GM21619 (cell line): ENCODE data around the gene PRKCSH.
"Not testable (repeated sequence)": the region's sequence is repeated elsewhere in the genome, so short reads cannot be mapped to it uniquely, and the experiment has no call there.

Source experiments
- ATAC-seq: cut with Tn5 transposase; IDR thresholded peaks from one replicate; pipeline ENCODE4 v1.9.1; 2021; ENCODE audit not compliant: unreplicated experiment

The PRKCSH gene

GRCh38 chr19:11435057-11435832, at the start of gene PRKCSH, which contains the start of gene ODAD3:
PRKCSH (plus strand) TSS chr19:11435635; CDS start chr19:11436118, 483 bp downstream.
ODAD3 (minus strand) TSS chr19:11435121; CDS start chr19:11435016, 105 bp downstream.
- peak; percentile 85 for ATAC-seq

- ATAC-seq, result no peak
Observed at GRCh38 chr19:11387162-11388034, 48.0 kb upstream of the PRKCSH start.

DNA sequence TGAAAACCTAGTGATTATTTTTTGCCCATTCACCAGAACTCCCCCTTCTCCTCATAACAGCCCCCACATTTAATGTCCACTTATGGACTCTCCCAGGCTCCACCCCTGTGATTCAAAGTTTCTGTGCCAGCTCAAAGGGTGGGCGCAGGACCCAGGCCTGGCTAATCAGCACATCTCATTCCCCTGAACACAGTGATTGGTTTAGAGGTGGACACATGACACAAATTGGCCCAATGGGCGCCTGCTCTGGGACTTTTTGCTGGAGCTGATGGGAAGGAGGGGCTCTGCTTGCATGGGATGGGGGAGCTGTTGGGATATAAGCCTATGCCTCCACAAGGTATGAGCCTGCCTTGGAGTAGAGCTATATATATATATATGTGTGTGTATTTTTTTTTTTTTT, 45.1 kb upstream of the PRKCSH start:
- ATAC-seq, result no peak

DNA sequence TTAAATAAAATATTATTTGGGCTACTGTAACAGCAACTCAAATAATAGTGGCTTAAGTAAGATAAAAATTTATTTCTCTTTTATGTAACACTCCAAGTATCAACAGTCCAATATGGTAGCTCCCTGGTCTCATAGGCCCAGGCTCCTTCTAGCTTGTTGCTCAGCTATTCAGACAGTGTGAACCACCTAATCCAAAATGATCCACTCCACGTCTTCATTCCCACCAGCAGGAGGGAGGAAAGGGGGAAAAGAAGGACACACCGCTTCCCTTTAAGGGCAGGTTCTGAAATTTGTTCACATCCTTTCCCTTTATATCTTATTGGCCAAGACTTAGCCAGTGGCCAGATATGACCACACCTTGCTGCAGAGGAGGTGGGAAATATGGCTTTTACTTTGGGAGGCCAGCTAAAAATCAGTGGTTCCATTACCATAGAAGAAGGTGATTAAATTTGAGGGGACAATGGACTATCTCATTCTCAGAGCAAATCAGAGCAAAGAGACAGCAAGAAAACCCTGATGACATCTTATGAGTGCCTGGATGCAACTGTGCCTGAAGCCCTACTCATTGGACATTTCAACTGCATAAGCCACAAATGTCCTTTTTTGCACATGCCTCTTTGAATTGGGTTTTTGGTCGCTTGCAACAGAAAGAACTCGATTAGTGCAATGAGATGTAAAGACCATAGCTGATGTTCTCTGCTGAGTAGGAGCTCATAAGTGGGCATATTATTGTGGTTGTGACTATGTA, 44.3 kb upstream of the PRKCSH start:
- no peak for ATAC-seq

GRCh38 chr19:11397089-11397610, 38.3 kb upstream of the PRKCSH start:
- ATAC-seq, result no peak

DNA sequence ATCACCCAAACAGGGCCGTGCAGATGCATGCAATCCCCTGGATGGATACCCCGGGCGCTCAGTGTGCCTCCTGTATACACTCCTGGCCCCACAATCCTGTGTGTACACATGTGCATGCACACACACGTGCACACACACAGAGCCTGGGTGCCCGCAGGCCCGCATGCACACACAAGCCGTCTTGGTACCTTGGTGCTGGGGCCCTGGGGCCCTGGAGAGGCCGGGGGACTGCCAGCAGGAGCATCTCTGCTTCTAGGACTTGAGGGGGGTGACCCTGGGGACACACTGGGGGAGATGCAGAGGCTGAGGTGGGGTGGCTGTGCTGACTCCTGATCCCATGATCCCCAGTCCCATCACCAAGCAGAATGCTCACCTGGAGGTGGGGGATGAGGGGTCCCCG, 35.8 kb upstream of the PRKCSH start:
- no peak for ATAC-seq

GRCh38 chr19:11400798-11401197, 34.6 kb upstream of the PRKCSH start:
- ATAC-seq, result no peak

DNA sequence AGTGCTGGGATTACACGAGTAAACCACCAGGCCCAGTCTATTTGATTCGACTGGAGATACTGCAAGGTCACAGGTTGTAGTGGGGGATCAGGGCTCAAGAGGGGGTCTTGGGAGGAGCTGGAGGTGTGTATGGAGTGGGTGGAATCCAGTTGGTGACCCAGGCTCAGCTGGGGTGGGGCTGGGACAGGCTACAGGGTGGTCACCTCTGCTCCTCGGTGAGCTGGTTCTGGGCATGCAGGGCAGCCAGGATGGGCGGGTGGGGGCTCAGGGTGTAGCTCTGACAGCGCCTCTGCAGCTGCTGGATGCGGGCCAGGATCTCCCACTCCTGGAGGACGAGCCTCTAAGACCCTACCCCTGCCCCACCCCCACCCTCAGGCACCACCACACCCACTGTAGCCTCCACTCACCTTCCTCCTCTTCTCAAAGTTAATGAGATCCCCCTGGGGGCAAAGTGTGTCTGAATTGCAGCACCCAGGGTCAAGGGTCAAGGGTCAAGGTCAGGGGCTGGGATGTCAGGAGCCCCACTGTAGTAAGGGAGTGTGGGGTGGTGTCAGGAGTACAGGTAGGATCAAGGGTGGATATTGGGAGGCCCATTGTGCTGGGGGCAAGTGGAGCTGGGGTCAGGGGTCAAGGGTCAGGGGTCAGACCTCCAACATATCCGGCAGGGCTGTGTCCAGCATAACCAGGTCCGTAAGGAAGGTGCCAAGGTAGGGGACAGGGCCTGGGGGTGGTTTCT, 33.5 kb upstream of the PRKCSH start:
- no peak for ATAC-seq

- no peak for ATAC-seq
Observed at GRCh38 chr19:11404588-11405222, 30.7 kb upstream of the PRKCSH start.

DNA sequence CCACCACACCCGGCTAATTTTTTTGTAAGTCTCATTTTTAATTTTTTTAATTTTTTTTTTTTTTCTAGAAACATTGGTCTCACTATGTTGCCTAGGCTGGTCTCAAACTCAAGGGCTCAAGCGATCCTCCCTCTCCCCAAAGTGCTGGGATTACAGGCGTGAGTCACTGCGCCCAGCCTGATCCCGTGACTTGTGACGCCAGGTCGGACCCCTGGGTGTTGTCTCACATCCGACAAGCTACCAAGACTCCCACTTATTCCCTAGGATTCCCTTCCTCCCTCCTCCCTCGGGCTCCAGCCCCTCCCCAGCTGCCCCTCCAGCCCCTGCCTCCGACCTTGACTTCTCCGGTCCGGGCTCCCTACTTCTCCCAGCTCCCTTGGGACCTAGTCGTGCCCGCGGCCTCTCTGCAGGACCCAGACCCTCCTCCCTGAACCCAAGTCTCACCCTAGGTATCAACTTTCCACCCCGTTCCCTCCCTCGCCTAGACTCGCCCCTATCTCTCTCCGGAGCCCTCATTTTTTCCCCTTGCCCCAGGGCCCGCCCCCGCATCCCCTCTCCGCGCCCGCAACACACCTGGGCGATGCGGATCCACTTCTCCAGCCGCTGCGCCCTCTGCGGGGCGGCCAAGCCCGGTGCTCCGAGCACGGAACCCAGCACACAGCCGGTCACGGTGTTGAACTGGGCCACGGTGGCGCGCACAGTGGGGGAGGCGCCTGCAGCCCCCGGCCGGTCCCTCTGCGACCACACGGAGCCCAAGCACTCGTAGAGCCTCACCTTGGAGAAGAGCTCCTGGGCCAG, 29.4 kb upstream of the PRKCSH start:
- no peak for ATAC-seq

DNA sequence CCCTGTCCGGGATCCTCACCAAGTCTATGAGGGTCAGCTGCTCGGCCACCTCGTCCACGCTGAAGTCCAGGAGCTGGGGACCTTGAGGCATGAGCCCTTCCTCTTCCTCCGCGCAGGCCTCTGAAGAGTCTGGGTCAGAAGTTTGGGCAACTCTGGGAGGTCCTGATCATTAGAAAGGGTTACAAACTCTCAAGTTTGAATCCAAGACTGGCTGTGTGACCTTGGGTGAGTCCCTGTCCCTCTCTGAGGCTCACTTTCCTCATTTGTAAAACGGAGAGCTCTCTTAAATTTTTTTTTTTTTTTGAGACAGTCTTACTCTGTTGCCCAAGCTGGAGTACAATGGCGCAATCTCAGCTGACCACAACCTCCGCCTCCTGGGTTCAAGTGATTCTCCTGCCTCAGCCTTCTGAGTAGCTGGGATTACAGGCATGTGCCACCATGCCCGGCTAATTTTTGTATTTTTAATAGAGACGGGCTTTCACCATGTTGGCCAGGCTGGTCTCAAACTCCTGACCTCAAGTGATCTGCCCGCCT, 28.7 kb upstream of the PRKCSH start:
- ATAC-seq, result not testable (repeated sequence)

- ATAC-seq, result no peak
Observed at GRCh38 chr19:11408591-11408990, 26.8 kb upstream of the PRKCSH start.

DNA sequence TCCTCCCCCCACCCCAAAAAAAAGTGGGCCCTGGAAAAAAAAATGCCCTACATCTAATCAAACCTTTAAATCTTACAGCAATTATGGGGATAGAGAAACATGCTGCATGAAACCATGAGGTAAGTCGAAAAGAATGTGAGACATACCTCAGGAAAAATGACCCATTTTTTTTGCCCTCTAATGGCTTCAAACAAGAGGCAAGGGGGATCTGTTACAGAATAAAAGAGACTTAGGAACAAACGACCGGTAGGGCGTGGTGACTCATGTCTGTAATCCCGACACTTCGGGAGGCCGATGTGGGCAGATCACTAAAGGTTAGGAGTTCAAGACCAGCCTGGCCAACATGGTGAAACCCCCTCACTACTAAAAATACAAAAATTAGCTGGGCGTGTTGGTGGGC, 24.8 kb upstream of the PRKCSH start:
- no peak for ATAC-seq

GRCh38 chr19:11414544-11414943, 20.9 kb upstream of the PRKCSH start:
- no peak for ATAC-seq

DNA sequence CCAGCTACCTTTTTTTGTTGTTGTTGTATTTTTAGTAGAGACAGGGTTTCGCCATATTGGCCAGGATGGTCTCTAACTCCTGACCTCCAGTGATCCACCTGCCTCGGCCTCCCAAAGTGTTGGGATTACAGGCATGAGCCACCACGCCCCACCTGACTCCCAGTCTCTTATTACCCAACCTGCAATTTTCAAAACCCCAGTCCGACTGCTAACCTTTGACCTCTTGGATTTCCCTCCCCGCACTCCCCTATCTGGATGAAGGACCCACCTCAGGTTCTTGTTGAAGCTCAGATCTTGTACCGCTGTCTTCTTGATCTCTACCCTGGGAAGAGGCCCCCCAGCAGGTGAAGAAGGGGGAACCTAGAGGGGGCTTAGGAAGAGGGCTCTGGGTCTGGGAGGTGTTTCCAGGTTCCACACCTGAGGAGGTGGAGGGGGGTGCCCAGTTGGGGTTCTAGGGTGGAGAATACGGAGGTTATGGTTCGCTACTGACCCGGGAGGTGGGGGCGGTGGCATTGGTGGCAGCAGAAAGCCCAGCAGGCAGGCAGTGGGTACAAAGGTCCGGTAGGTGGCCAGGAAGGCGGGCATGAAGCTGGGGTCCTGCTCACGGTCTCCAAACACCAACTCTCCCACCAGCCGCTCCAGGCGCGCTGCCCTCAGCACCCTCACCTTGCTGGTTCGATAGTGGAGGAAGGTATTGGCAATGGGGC, 18.9 kb upstream of the PRKCSH start:
- no peak for ATAC-seq

- ATAC-seq, result no peak
Observed at GRCh38 chr19:11418094-11418548, 17.3 kb upstream of the PRKCSH start.

GRCh38 chr19:11418549-11419506, 16.6 kb upstream of the PRKCSH start, which contains the start of gene RGL3:
RGL3 (minus strand) TSS chr19:11419314; CDS start chr19:11419278, 36 bp downstream.
- no peak for ATAC-seq
